Measurements from ENCODE around the gene C6orf89. TPM values are rescaled to one million over a fixed set of nuclear protein-coding genes. Genes with fewer than 3 reads are reported as not detected.

C6orf89 gene
- total and polyA plus RNA-seq, 2 of the 8 experiments (the other 6 are each of a cell fraction or from before 2014, with no cell fraction given): 4.6 to 12.3 TPM

DNA sequence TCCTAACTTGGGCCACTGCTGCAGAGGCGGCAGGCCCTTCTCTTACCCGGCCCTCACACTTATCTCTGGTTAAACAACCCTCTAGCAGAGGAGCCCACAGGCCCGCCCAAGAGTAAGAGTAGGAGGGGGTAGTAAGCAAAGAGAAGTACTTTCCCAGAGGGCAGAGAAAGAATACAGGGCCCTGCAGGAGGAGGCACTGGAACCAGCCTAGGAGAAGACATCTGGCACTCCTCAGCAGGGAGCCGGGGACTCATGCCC is 90.2 kb downstream of the C6orf89 start (continued):
- TF ChIP-seq EGR1 (IDR thresholded peaks at IDR 0.05; ENCODE audit: borderline replicate concordance, low read depth, low read length) (no peak), RBBP5 (IDR thresholded peaks at IDR 0.05; ENCODE audit: borderline replicate concordance, low read depth, low read length) (no peak)
